ENCODE measurements around the gene NBPF3. TPM values are rescaled to one million over a fixed set of nuclear protein-coding genes. Genes with fewer than 3 reads are reported as not detected.
A peak's percentile ranks its signal among the peaks of the same experiment; 100 is the strongest.

Gene NBPF3
- total and polyA plus RNA-seq, 2 experiments from 2014 or later: 8.1 to 13.8 TPM

DNA sequence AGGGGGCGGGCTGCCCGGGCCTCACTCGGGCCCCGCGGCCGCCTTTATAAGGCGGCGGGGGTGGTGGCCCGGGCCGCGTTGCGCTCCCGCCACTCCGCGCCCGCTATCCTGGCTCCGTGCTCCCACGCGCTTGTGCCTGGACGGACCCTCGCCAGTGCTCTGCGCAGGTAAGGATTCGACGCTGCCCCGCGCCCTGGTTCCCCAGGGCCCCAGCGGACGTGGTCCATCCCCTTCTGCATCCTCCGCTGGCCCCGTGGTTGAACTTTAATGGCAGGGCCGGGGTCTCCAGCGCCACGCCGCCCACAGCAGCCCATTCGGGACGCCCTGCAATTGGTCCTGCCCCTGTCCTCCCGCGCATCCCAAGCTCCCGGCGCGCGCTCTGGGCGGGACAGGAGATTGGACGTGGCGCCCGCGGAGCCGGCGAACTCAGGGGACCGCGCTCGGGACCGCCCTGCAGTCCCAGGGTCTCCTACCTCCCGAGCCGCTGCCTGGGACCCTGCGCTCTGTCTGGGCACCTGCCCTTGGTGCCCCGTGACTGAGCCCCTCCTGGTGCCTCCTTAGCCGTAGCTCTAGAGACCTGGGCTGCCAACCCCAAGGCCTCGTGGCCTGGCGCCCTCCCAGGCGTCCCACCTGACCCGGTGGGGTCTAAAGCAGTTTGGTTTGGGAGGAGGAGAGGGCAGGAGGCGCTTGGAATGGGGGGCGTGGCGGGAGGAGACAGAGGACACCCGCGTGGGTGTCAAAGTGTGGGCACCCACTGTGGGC is 69.6 kb downstream of the NBPF3 start, which contains the start of gene ALPL:
TSS of gene ALPL (plus strand) at position 73 of the 762 bp plus-strand sequence. CDS start 44,659 bp downstream, outside the sequence.
- Histone ChIP-seq H3K27me3 (peaks cover 32% of the 10 kb centered on the region), H3K36me3 (no peaks in the 10 kb centered on the region), H3K9me3 (ENCODE audit: low read depth) (no peaks in the 10 kb centered on the region), H3K4me3 (peak within 1 kb of the TSS; percentile 23), H3K27ac (no peak within 1 kb of the TSS), H3K4me1 (ENCODE audit: low read depth) (no peaks in the 10 kb centered on the region)
- DNase-seq (ENCODE audit: low read depth in 1 of 2, low spot score in 1 of 2): no peak
- TF ChIP-seq, protein P1, sequence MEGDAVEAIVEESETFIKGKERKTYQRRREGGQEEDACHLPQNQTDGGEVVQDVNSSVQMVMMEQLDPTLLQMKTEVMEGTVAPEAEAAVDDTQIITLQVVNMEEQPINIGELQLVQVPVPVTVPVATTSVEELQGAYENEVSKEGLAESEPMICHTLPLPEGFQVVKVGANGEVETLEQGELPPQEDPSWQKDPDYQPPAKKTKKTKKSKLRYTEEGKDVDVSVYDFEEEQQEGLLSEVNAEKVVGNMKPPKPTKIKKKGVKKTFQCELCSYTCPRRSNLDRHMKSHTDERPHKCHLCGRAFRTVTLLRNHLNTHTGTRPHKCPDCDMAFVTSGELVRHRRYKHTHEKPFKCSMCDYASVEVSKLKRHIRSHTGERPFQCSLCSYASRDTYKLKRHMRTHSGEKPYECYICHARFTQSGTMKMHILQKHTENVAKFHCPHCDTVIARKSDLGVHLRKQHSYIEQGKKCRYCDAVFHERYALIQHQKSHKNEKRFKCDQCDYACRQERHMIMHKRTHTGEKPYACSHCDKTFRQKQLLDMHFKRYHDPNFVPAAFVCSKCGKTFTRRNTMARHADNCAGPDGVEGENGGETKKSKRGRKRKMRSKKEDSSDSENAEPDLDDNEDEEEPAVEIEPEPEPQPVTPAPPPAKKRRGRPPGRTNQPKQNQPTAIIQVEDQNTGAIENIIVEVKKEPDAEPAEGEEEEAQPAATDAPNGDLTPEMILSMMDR (IDR thresholded peaks at IDR 0.05; ENCODE audit: low read depth, low read length): no peak

DNA sequence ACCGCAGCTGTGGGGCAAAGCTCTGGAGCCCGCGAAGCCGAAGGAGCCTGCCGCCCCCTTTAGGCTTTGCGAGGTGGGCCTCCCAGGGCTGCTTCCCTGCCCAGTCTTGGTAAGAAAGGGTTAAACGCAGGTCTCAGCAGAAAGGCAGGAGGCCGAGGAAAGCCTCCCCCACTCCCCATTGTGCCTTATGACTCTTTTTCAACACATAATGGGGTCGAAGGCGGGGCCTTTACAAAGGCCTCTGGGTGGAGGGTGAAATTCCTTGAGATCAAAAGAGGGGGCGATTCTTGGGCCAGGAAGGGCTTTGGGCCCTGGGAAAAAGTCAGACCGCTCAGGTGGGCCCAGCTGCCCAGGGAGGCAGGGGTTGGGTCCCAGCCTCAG is 70.2 kb downstream of the NBPF3 start:
- H3K9me3 ChIP-seq (ENCODE audit: low read depth): no peaks in the 10 kb centered on the region
- TF ChIP-seq, protein P1 (IDR thresholded peaks at IDR 0.05; ENCODE audit: low read depth, low read length): no peak
- DNase-seq (ENCODE audit: low read depth in 1 of 2, low spot score in 1 of 2): peak in 1 of 2 donors; percentile 26
- H3K27me3 ChIP-seq: peaks cover 32% of the 10 kb centered on the region
- H3K4me1 ChIP-seq (ENCODE audit: low read depth): no peaks in the 10 kb centered on the region
- no peak overlapping the region for H3K27ac ChIP-seq
- H3K4me3 ChIP-seq: no peak overlapping the region
- H3K36me3 ChIP-seq: no peaks in the 10 kb centered on the region

DNA sequence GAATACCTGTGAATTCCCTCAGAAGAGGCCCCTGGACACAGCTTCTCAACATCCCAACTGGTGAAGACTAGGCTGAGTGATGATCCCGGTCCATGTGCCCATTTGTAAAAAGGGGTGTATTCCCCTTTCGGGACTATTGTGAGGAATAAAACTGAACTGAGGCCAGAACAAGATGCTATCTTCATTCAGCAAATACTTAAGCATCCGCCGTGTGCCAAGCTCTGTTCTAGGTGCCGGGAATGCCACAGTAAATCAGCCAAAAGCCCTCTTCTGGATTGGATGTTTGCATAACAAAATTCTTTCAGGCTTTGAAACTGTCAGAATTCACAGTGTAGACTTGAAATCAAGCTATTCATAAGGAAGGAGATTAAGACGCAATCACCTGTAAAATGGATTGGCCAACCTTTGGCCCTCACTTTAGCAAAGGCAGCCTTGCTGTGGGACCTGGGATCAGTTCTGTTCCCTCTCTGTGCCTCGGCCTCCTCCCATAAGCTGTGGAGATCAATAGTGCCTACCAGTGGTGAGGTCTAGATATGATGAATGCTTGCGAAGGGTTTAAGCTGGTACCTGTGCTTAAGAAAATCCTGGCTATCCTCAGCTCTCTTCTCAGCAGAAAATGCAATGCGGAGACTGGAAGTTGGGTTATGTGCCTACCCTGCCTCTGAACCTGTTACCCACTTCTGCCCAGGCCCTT is 71.1 kb downstream of the NBPF3 start:
- DNase-seq (ENCODE audit: low read depth in 1 of 2, low spot score in 1 of 2): peak in 1 of 2 donors; percentile 35

DNA sequence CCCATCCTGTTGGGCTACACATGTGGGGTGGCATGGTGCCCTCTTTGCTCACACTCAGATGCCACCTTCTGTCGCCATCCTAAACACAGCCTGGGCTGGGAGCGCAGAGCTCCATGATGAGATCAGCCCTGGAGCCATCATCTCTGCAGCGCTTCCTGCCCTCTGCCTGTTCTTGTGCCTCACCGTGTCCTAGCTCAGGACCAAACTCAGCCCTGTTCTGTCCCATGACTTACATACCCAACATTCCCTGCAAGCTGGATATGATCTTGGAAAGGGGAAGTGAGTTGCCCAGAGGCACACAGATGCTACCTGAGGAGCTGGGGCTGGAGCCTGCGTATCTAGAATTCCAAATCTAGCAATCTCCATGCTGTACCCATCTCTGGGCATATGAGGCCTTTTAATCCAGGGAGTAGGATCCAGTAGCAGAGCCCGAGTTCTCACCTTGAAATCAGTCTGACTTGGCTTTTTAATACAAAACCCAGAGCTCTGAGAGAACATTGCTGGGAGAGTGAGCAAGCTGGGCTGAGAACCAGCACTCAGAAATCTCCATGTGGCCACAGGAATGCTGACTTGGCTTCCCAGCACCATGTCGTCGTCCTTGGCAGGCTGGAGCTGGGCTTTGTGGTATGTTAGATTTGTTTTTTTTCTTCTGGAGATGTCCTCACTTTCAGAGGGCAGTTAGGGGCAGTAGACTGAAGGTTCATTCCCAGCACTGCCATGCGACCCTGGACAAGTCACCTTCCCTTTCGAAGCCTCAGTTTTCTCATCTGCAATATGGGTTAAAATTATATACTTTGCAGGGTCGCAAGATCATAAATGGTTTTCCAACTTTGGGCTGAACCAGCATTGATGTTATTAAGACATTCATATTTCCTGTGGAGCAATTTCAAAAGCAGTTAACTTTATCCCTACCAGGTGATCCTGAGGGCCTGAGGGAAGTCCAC is 71.9 kb downstream of the NBPF3 start:
- Histone ChIP-seq H3K9me3 (ENCODE audit: low read depth) (no peaks in the 10 kb centered on the region), H3K27me3 (peaks cover 32% of the 10 kb centered on the region), H3K4me1 (ENCODE audit: low read depth) (no peaks in the 10 kb centered on the region), H3K4me3 (no peak overlapping the region), H3K27ac (no peak overlapping the region), H3K36me3 (no peaks in the 10 kb centered on the region)
- TF ChIP-seq, protein P1 (IDR thresholded peaks at IDR 0.05; ENCODE audit: low read depth, low read length): no peak
- DNase-seq (ENCODE audit: low read depth in 1 of 2, low spot score in 1 of 2): peak in 1 of 2 donors; percentile 98

More for the DNA sequence above, 71.1 kb downstream of the NBPF3 start:
- Histone ChIP-seq H3K36me3 (no peaks in the 10 kb centered on the region), H3K27ac (no peak overlapping the region), H3K4me1 (ENCODE audit: low read depth) (no peaks in the 10 kb centered on the region), H3K9me3 (ENCODE audit: low read depth) (no peaks in the 10 kb centered on the region), H3K27me3 (peaks cover 32% of the 10 kb centered on the region), H3K4me3 (no peak overlapping the region)
- TF ChIP-seq, protein P1 (IDR thresholded peaks at IDR 0.05; ENCODE audit: low read depth, low read length): peak; percentile 3

DNA sequence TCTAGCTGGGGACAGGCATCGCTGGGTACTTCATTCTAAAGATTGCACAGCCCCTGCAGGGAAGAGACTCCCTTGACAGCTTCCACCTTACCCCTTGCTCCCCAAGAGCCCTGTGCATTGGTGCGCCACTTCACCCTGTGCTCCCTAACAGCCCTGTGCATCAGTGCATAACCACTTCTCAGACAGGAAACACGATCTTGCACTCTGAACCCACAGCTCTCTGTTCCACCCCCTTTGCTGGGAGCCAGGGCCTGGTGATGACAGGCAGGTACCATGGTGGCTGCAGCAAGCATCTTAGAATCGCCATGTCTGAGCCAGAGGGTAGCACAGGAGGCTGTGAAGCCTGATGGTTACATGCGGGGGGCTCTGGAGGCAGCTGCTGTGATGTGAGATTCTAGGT is 74.3 kb downstream of the NBPF3 start:
- TF ChIP-seq, protein P1 (IDR thresholded peaks at IDR 0.05; ENCODE audit: low read depth, low read length): no peak
- peaks cover 17% of the 10 kb centered on the region for H3K27me3 ChIP-seq
- no peaks in the 10 kb centered on the region for H3K4me1 ChIP-seq (ENCODE audit: low read depth)
- H3K27ac ChIP-seq: no peak overlapping the region
- no peaks in the 10 kb centered on the region for H3K36me3 ChIP-seq
- no peak for DNase-seq (ENCODE audit: low read depth in 1 of 2, low spot score in 1 of 2)
- H3K4me3 ChIP-seq: no peak overlapping the region
- H3K9me3 ChIP-seq (ENCODE audit: low read depth): no peaks in the 10 kb centered on the region

Data from cardiac muscle cell (in vitro differentiated cells and primary cell).